ENCODE results near the gene PHF12.
A peak's percentile ranks its signal among the peaks of the same experiment; 100 is the strongest.

DNA sequence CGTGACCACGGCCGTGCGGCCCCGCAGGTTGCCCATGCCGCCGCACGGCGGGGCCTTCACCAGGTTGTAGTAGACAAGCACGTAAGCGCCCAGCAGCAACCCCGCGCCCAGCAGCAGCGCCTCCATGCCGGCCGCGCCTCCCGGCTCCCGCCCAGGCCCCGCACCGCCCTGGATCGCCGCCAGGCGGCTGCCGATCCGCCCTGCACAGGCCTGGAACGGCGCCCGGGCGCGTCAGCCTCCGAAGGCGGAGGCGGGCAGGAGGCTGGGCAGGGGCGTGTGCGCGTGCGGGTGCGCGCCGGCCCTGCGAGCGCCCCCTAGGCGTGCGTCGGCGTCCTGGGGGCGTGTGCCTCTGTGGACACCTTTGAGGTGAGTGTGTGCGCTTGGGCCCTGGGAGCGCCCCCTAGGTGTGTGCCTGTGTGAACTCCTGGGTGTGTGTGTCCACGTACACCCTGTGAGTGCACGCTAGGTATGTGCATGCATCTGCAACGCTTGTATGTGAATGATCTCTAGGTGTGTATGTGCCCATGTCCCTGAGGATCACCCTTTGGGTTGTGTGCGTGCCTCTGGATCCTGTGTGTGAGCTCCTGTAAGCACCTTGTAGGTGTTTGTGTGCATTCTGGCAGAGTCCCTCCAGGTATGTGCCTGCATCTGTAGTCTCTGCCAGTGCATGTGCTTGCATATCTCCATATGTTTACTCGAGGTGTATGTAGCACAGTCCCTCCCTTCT lies 48.3 kb downstream of the PHF12 start, which contains the start of gene DHRS13:
- TF ChIP-seq FOXK2 (IDR thresholded peaks at IDR 0.05) = no peak
- no peak for TF ChIP-seq HDGF (IDR thresholded peaks at IDR 0.05; ENCODE audit: borderline replicate concordance)
- no peak for TF ChIP-seq SP1 (IDR thresholded peaks at IDR 0.05)
- peak; percentile 67; the same call in 1 of the 2 replicates for TF ChIP-seq ARNT (IDR thresholded peaks at IDR 0.05)
- TF ChIP-seq, protein P1, sequence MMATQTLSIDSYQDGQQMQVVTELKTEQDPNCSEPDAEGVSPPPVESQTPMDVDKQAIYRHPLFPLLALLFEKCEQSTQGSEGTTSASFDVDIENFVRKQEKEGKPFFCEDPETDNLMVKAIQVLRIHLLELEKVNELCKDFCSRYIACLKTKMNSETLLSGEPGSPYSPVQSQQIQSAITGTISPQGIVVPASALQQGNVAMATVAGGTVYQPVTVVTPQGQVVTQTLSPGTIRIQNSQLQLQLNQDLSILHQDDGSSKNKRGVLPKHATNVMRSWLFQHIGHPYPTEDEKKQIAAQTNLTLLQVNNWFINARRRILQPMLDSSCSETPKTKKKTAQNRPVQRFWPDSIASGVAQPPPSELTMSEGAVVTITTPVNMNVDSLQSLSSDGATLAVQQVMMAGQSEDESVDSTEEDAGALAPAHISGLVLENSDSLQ (IDR thresholded peaks at IDR 0.05) = no peak
- TF ChIP-seq BHLHE40 (IDR thresholded peaks at IDR 0.05; ENCODE audit: borderline replicate concordance) = no peak
- no peak for TF ChIP-seq FOXM1 (IDR thresholded peaks at IDR 0.05; ENCODE audit: borderline replicate concordance)
- no peak for TF ChIP-seq NFRKB (IDR thresholded peaks at IDR 0.05)
- no peak for TF ChIP-seq LEF1 (IDR thresholded peaks at IDR 0.05; ENCODE audit: borderline replicate concordance)
- TF ChIP-seq ELF4 (IDR thresholded peaks at IDR 0.05) = no peak
- no peak for TF ChIP-seq SUZ12 (IDR thresholded peaks at IDR 0.05)
- no peak for TF ChIP-seq FOXA1 (IDR thresholded peaks at IDR 0.05)
- no peak for TF ChIP-seq ZNF384 (IDR thresholded peaks at IDR 0.05)
